ENCODE measurements around the gene WDFY1.

The WDFY1 gene

DNA sequence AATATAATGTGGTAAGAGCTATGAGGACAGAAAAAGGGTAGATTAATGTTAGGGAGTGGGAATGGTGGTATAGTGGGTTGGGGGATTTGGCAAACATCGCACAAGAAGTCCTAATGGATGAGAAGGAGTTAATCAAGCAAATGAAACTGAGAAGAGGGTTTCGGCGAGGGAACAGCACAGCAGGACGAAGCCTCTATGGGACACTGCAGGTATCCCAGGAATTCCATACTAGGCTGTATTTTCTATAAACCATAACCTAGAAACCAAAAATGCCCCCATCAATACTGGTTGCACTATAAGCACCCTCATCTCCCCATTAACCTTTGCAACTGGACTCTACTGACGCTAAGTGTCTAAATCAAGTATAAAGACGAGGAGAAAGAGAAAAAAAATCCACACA, 10.3 kb downstream of the WDFY1 start:
- H3K4me3 ChIP-seq (ENCODE audit: low read depth, low read length) = no peak overlapping the region
- no peak for DNase-seq (ENCODE audit: low read depth)
- TF ChIP-seq, protein P1, sequence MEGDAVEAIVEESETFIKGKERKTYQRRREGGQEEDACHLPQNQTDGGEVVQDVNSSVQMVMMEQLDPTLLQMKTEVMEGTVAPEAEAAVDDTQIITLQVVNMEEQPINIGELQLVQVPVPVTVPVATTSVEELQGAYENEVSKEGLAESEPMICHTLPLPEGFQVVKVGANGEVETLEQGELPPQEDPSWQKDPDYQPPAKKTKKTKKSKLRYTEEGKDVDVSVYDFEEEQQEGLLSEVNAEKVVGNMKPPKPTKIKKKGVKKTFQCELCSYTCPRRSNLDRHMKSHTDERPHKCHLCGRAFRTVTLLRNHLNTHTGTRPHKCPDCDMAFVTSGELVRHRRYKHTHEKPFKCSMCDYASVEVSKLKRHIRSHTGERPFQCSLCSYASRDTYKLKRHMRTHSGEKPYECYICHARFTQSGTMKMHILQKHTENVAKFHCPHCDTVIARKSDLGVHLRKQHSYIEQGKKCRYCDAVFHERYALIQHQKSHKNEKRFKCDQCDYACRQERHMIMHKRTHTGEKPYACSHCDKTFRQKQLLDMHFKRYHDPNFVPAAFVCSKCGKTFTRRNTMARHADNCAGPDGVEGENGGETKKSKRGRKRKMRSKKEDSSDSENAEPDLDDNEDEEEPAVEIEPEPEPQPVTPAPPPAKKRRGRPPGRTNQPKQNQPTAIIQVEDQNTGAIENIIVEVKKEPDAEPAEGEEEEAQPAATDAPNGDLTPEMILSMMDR (IDR thresholded peaks at IDR 0.05; ENCODE audit: low read depth, low read length, missing control alignments) = no peak

DNA sequence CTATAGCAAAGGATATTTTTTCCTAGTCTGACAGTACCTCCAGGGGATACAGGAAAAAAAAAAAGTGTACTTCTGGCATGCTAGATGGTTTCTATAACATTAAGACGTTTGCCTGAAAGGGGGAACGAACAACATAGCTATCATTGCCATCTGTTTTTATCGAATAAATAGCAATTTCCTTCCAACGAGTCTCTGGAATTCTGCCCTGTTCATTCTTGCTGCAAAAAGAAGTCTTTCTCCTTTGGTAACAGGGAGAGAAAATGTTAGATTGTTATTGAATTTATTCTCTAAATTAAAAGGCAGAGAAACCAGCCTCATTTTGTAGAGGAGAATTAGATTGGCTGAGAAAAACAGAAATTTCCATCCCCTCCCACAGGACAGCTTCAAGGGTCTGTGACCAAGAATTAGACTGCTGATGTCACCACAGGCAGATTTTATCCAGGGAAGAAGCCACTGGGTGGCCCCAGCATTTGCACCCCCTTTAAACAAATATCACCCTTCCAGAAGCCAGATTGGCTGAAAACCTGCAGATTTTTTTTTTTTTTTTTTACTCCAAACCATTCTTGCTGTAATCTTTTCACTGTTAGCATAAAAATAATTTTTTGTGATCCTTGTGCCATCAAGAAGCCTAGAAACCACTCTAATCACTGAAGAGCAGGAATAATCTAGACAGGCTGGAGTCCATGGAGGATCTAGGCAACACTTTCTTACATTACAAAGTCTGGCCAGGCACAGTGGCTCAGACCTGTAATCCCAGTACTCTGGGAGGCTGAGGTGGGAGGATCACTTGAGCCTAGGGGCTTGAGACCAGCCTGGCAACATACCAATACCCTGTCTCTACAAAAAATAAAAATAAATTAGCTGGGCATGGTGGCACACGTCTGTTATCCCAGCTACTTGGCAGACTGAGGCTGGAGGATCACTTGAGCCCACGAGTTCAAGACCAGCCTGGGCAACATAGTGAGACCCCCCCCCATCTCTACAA, 12.0 kb downstream of the WDFY1 start:
- TF ChIP-seq, protein P1 (IDR thresholded peaks at IDR 0.05; ENCODE audit: low read depth, low read length, missing control alignments) = no peak
- H3K4me3 ChIP-seq (ENCODE audit: low read depth, low read length) = no peak overlapping the region
- DNase-seq (ENCODE audit: low read depth) = no peak

DNA sequence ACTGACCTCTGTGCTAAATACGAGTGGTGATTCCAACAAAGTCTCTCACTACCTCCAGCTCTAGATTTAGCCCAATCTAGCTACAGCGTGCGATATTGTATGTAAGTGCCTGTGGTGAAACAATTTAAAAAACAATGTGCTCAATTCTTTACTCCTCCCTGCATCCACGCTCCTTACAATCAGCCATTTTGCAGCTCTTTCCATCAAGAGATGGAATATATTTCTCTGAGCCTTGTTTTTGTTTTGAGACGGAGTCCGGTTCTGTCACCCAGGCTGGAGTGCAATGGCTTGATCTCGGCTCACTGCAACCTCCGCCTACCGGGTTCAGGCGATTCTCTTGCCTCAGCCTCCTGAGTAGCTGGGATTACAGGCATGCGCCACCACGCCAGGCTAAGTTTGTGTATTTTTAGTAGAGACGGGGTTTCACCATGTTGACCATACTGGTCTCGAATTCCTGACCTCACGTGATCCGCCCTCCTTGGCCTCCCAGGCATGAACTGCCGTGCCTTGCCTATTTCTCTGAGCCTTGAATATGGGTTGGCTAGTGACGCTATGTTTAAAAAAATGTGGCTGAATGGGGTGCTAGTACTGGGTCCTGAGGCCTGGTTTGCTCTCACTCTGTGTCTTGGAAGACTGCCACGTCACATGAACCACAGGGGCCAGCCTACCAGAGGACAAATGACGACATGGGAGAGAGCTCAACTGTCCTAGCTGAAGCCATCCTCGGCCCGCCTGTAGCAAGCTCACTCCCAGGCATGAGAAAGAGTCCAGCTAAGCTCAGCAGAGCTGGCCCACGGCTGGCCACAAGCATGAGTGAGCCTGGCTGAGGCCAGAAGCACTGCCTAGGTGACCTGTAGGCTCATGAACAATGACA, 14.8 kb downstream of the WDFY1 start:
- H3K4me3 ChIP-seq (ENCODE audit: low read depth, low read length) = no peak overlapping the region
- TF ChIP-seq, protein P1 (IDR thresholded peaks at IDR 0.05; ENCODE audit: low read depth, low read length, missing control alignments) = no peak
- no peak for DNase-seq (ENCODE audit: low read depth)

DNA sequence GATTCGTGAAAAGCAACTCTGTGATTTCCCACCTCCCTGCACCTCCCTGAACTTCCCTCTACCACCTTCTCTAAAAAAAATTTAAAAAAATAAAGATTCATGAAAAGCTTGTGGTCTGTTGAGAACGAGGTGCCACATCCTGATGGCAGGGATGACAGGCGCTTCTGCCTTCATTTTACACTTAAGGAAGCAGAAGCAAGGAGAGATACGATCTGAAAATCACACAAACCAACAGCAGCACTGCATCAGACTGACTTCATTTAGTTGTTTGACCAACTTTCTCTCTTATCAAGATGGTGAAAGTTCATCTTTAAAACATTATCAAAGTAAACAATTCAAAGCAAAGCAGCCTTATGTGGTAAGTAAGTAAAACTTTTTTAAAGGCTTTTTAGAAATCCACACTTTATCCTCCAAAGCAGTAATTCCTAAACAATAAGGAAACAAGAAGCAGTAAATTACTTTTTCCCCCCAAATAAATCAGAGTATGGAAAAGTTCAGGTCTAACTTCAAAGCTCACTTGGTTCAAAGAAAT, 15.5 kb downstream of the WDFY1 start:
- H3K4me3 ChIP-seq (ENCODE audit: low read depth, low read length) = no peak overlapping the region
- TF ChIP-seq, protein P1 (IDR thresholded peaks at IDR 0.05; ENCODE audit: low read depth, low read length, missing control alignments) = no peak
- no peak for DNase-seq (ENCODE audit: low read depth)

DNA sequence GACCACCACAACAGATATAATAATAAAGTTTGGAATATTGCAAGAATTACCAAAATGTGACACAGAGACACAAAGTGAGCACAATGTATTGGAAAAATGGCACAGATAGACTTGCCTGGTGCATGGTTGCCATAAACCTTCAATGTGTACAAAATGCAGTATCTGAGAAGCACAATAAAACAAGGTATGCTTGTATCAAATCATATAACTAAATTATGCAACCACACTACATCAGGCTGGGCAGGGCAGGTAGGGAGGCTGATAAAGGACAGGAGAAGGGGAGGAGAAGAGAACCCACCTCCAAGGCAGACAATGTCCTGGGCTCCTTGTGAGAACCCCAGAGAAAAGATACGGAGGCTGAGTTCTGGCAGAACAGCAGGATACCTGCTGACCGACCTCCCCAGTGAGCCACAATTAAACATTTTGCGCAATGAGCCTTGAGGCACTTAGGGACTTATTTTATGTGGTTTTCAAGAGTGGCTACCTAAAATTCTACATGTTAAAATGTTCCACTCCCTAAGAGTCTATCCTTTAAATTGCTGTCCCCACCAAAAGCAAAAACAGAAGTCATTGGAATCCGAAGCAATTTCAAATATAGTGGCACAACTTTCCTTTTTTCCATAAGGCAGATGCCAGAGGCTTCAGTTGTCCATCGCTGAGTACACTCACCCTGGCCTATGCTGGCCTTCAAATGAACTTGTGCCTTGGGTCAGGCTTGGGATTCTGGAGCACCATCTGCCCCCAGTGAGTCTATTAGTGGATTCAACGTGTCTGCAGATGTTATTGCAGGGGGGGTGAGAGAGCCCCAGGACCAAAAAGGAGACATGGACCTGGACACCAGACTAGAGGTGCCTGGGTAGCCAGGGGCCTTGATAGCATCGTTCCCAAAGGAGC, 16.8 kb downstream of the WDFY1 start:
- DNase-seq (ENCODE audit: low read depth) = no peak
- TF ChIP-seq, protein P1 (IDR thresholded peaks at IDR 0.05; ENCODE audit: low read depth, low read length, missing control alignments) = no peak
- H3K4me3 ChIP-seq (ENCODE audit: low read depth, low read length) = no peak overlapping the region

DNA sequence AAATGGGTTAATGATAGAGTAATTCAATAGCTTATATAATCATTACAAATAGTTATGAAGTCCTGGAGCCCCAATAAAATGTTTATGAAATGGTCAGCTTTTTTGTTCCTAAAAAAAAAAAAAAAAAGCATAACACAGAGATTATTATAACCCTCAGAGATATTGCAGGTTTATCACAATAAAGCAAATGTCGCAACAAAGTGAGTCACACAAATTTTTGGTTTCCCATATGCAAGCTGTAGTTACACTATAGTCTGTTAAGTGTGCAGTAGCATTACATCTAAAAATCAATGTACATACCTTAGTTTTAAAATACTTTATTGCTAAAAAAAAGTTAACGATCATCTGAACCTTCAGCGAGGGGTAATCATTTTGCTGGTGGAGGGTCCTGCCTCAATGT, 20.0 kb downstream of the WDFY1 start:
- TF ChIP-seq, protein P1 (IDR thresholded peaks at IDR 0.05; ENCODE audit: low read depth, low read length, missing control alignments) = no peak
- DNase-seq (ENCODE audit: low read depth) = no peak
- H3K4me3 ChIP-seq (ENCODE audit: low read depth, low read length) = no peak overlapping the region

Measured in GM12864 (cell line).